ENCODE data around the gene GLRA1.
"Not testable (repeated sequence)": the region's sequence is repeated elsewhere in the genome, so short reads cannot be mapped to it uniquely, and the experiment has no call there.

The GLRA1 gene

GRCh38 chr5:151881621-151882225, 42.9 kb downstream of the GLRA1 start:
- no peak for DNase-seq

GRCh38 chr5:151880324-151880723, 44.3 kb downstream of the GLRA1 start:
- DNase-seq = no peak

DNA sequence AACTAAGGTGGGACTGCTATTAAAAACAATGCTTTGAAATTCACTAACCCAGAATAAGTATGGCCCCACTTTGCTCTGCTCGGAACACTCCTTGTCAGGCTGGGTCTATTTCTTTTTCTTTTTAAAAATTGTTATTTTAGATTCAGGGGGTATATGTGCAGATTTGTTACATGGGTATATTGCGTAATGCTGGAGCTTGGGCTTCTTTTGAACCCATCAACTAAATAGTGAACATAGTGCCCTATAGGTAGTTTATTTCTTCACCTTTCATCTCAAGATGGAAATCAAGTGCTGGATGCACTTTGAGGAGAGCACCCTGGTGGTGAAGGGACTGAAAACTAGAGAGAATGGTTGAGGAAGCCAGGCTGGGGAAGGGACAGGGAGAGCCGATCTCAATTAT, 51.0 kb downstream of the GLRA1 start:
- DNase-seq = no peak

DNA sequence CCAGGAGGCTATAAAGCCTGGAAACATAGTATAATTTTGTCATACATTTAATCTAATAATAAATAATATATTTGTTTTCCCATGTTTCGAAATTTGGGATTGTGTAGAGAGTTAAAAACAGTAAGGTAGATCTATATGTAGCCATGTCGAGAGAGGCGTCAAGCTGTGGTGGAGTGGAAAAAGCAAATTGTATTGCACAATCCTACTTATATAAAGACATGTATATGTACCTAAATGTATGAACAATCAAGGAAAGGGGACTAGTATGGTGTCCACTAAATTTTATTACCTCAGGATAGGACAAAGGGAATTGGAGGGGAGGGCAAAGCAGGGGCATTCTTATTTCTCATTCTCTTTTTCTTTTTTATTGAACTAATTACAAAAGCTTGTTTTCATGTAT, 52.0 kb downstream of the GLRA1 start:
- no peak for DNase-seq

DNA sequence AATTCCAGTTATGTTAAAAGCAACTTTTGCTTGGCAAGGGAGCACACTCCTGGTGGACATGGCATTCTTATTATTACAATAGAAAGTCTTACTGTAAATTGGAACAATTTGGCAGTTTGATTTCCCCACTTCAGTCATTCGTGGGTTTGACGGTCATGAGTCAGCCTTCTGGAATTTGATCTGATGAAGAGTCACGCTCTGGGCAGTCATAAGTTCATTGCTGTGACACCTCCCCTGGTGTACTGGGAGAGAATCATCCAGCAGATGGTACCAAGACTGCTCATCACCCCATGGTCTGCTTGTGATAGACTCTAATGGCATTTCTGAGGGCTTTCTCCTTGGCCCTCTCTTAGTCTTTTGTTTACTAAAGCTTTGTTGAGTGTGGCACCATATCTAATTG, 53.8 kb downstream of the GLRA1 start:
- DNase-seq = no peak

DNA sequence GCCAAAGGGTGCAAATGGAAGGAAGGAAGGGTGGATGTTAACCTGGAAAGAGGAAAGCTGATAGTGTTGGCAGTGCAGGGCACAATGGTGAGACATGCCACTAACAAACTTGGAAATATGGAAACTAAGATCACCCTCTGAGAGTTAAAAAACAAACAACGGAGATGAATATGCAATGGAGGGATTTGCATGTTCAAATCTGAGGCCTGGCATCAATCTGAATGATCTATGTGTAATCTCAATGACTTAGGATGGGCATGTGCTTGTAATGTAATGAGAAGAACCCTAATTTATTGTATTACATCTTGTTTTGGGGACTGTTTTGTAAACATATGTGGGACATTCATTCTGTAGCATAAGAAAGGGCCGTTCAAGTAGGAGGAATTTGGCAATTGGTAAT, 54.4 kb downstream of the GLRA1 start:
- DNase-seq = no peak

GRCh38 chr5:151869843-151870242, 54.8 kb downstream of the GLRA1 start:
- no peak for DNase-seq

DNA sequence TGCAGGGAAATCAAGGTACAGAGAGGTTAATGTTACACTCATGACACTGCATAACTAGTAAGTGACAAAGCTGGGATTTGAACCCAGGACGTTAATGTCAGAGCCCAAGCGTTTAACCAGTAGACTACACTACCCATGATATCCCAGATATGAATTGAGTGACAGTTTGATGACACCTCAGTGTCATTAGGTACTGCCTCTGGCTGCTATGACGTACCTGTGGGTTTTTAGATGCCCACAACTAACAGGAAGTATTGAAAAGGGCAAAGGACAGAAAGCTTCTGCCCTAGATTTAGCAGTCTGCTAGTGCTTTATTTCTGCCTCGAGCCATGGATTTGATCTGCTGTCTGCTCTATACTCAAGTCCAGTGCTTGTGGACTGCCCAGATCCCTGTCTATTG, 56.2 kb downstream of the GLRA1 start:
- no peak for DNase-seq

DNA sequence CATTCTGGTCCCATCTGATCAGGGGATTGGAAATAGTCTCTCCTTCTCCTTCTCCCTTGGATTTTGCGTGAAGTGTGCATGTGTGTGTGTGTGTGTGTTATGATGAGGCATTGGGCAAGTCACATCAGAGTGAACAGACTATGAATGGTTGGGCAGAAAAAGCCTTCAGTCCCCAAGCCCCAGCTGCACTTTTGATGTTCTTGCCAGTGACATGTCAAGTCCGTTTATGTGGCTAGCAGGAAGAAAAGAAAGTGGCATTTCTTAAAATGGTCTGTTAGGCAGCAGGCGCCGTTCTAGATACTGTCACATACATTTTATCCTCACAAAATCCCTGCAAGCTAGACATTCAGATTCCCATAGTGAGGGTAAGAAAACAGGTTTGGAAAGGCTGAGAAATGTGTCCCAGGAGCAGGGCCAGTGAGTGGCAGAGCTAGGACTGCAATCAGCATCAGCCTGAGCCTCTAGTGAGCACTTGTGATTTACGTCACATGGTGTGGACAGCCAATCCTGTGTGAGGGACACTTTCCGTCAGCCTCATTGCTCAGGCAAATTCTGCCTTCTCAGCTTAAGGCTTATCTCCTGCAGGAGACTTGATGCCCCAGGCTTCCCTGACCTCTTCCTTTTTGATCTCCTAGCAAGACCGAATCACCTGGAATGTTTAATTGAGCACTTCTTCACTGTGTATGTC, 60.4 kb downstream of the GLRA1 start:
- DNase-seq = no peak

- DNase-seq = no peak
Measured at GRCh38 chr5:151863566-151863965, 61.1 kb downstream of the GLRA1 start.

DNA sequence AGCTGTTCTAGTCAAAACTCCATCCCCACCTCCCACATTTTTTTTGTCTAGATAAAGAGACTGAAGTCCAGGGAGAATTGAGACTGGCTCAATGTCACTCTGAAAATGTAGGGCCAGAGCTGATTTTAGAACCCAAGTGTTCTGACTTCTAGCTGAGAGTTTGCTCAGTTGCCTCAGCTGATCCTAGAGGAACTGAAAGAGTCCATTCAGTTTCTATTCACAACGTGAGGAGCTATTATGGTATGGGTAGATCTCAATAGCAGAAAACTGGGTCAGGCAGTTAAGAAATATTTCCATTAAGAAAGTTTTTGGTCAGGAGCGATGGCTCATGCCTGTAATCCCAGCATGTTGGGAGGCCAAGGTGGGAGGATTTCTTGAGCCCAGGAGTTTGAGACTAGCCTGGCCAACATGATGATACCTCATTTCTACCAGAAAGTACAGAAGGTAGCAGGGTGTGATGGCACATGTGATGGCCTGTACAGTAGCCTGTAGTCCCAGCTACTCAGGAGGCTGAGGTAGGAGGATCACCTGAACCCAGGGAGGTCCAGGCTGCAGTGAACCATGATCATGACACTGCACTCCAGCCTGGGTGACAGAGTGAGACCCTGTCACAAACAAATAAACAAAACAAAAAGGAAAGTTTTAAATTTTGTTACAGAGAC, 61.7 kb downstream of the GLRA1 start:
- no peak for DNase-seq

GRCh38 chr5:151860867-151861266, 63.8 kb downstream of the GLRA1 start:
- not testable (repeated sequence) for DNase-seq

- DNase-seq = no peak
Measured at GRCh38 chr5:151856861-151857260, 67.8 kb downstream of the GLRA1 start.

GRCh38 chr5:151855701-151856100, 69.0 kb downstream of the GLRA1 start:
- DNase-seq = no peak

DNA sequence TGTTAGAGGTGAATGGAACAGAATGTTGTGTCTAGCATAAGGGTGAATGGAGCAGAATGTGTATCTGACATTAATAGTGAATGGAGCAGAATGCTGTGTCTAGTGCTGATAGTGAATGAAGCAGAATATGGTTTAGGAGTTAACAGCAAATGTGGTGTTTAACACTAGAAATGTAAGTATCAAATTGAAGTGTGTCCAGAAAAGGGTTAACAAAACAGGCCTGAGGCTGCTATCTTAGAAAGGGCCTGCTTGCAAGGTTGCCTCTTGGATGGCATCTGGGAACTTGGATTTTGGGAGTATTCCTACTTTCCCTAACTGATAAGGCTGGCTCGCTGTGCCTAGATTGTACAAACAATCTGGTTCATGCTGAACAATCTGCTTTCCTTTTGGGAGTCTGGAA, 76.8 kb downstream of the GLRA1 start:
- no peak for DNase-seq

GRCh38 chr5:151846765-151847164, 77.9 kb downstream of the GLRA1 start:
- no peak for DNase-seq

DNA sequence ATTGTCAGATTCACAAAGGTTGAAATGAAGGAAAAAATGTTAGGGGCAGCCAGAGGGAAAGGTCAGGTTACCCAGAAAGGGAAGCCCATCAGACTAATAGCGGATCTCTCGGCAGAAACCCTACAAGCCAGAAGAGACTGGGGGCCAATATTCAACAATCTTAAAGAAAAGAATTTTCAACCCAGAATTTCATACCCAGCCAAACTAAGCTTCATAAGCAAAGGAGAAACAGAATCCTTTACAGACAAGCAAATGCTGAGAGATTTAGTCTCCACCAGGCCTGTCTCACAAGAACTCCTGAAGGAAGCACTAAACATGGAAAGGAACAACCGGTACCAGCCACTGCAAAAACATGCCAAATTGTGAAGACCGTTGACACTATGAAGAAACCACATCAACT, 91.8 kb downstream of the GLRA1 start:
- DNase-seq = not testable (repeated sequence)

DNA sequence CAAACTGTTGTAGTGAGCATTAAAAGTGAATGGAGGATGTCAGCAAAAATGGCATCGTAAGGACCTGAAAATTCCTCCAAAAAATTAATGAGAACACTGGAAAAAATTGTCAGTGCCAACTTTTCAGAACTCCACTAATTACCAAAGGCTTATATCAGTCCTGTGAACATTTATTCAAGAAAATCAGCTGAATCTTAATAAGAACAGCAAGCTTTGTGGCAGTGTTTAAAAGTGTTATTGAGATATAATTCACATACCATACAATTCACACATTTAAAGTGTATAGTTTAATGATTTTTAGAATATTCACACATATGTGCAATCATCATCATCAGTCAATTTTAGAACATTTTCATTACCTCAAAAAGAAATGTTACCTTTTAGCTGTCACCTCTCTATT, 95.3 kb downstream of the GLRA1 start:
- DNase-seq = no peak

GRCh38 chr5:151825445-151825844, 99.2 kb downstream of the GLRA1 start:
- peak; percentile 67 for DNase-seq

GRCh38 chr5:151822141-151822540, 102.5 kb downstream of the GLRA1 start:
- no peak for DNase-seq

DNA sequence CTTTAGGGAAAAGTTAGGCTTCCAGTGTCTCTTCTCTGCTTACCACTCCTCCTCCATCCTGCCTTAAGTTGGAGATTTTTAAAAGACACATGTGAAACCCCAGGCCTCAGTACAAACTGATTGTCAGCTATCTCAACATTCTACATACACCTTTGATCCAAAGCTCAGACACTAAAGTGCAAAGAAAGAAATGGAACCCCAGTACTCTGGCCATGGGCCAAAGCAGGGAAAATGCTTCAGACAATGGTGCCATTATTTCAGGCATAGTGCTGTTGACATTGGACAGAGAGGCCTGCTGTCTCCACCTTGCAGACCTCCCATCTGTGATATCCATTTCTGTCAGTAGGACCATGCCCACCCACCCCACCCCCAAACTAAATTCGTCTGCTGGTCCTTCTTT, 103.7 kb downstream of the GLRA1 start:
- no peak for DNase-seq

- DNase-seq = no peak
Measured at GRCh38 chr5:151820271-151820670, 104.4 kb downstream of the GLRA1 start.

GRCh38 chr5:151819830-151820229, 104.8 kb downstream of the GLRA1 start:
- no peak for DNase-seq

DNA sequence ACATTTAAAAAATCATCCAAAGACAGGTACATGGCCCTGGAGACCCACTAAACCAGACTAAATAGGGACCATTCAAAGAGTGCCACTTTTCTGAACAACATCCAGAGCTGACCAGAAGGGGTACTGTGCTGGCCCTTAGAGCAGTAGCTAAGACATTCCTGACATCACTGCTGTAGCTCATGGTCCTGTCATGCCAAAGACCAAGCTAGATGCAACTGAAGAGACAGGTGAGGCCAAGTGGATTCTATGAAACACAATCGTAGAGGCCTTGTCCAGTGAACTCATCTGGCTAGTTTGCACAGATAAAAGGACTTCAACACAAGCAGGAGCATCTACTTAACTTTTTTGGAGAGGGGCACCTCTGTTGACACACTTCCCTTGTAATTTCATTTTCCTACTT, 109.6 kb downstream of the GLRA1 start:
- no peak for DNase-seq

Data from hematopoietic multipotent progenitor cell treated with erythropoietin and hydrocortisone succinate and interleukin-3 and kit ligand, for 6 days (in vitro differentiated cells).